K562 (cell line): Measurements from ENCODE around the gene BATF. TPM values are rescaled to one million over a fixed set of nuclear protein-coding genes. Genes with fewer than 3 reads are reported as not detected.

Source experiments
- ATAC-seq: fragments of 200-7000 bp; cut with Tn5 transposase; 3 replicates; pipeline ENCODE4 v1.9.1; 2020; ENCODE audit warnings: moderate library complexity
- BruUV-seq: library from RNA; stranded (reverse); fragments of 400-500 nt; replicated peaks from 2 replicates; lab custom pipeline; 2021; lab: Mats Ljungman, UMichigan
- CTCF ChIA-PET: fragments of 300-600 bp; formaldehyde crosslinking; extraction: SDS; loops from one replicate; lab custom pipeline; 2021; ENCODE audit warnings: low intra/inter-chr PET ratio; lab: Yijun Ruan, JAX
- POLR2A ChIA-PET: fragments of 300-600, 350-650 bp; sonication (Branson Sonifier 250); formaldehyde crosslinking; extraction: SDS; loops from one replicate; lab custom pipeline; 2021; ENCODE audit warnings: antibody characterized with exemption, inconsistent platforms; lab: Yijun Ruan, JAX
- DNase-seq, 4 experiments: peaks; one replicate each; pipeline versions ENCODE4 v3.0.0 to v3.0.0-alpha.2; 2011 to 2018; ENCODE audit warnings: low spot score in 3 of 4, mixed read lengths in 3 of 4; ENCODE audit errors: extremely low read depth in 1 of 4
- FAIRE-seq: peaks from 2 replicates; lab custom pipeline; 2011; peaks lifted over from hg19 to GRCh38; lab: Jason Lieb, UNC
- H2AFZ ChIP-seq: 2 replicates; pipeline ENCODE4 v1.6.0; 2011; ENCODE audit warnings: low read depth, low read length, control low read depth, inconsistent platforms
- H3K27ac ChIP-seq: fragments of 200-600 bp; 3 replicates; pipeline ENCODE4 v1.8.0; 2011; ENCODE audit warnings: low read depth, mild to moderate bottlenecking, control low read depth, inconsistent platforms, low read length, moderate library complexity, mixed read lengths; ENCODE audit errors: extremely low read depth
- H3K27me3 ChIP-seq, 2 experiments: fragments of 300-600 bp in 1 of 2; 2 replicates in 1 of 2; 3 replicates in 1 of 2; pipeline versions ENCODE4 v1.6.0 to v1.8.0; 2011; ENCODE audit warnings: inconsistent platforms in 2 of 2, low read length in 2 of 2, mild to moderate bottlenecking in 1 of 2, mixed read lengths in 1 of 2, moderate library complexity in 1 of 2; ENCODE audit not compliant: control insufficient read depth in 2 of 2, insufficient read depth in 2 of 2
- H3K36me3 ChIP-seq: fragments of 300-600 bp; 3 replicates; pipeline ENCODE4 v1.8.0; 2011; ENCODE audit warnings: mild to moderate bottlenecking, low read length, inconsistent platforms; ENCODE audit not compliant: control insufficient read depth, insufficient read depth
- H3K4me1 ChIP-seq, 2 experiments: fragments of 200-600 bp in 1 of 2; replicated peaks in 1 of 2; 2 replicates in 1 of 2; 3 replicates in 1 of 2; pipeline versions ENCODE4 v1.5.1 to v1.8.0; 2011; ENCODE audit warnings: inconsistent platforms in 2 of 2, low read length in 2 of 2, mild to moderate bottlenecking in 1 of 2, mixed read lengths in 1 of 2, moderate library complexity in 1 of 2; ENCODE audit not compliant: control insufficient read depth in 2 of 2, insufficient read depth in 2 of 2
- H3K4me2 ChIP-seq: 2 replicates; pipeline ENCODE4 v1.6.1; 2011; ENCODE audit warnings: low read length, control low read depth, inconsistent platforms, mixed read lengths; ENCODE audit not compliant: insufficient read depth
- H3K4me3 ChIP-seq: fragments of 200-600 bp; sonication (generic), shearing (Covaris generic); 2 replicates; pipeline ENCODE4 v1.5.1; 2016; ENCODE audit warnings: control low read depth, inconsistent platforms
- H3K79me2 ChIP-seq: fragments of 200-600 bp; 3 replicates; pipeline ENCODE4 v1.8.0; 2011; ENCODE audit warnings: low read length, inconsistent platforms; ENCODE audit not compliant: control insufficient read depth, insufficient read depth
- H3K9ac ChIP-seq, 2 experiments: 2 replicates each; pipeline versions ENCODE4 v1.6.0 to v1.6.1; 2011; ENCODE audit warnings: low read depth in 2 of 2, low read length in 2 of 2, control low read depth in 1 of 2, inconsistent platforms in 1 of 2, mild to moderate bottlenecking in 1 of 2, mixed read lengths in 1 of 2; ENCODE audit not compliant: insufficient read depth in 1 of 2
- H3K9me1 ChIP-seq: one replicate; pipeline ENCODE4 v1.6.0; 2011; ENCODE audit warnings: inconsistent platforms, mild to moderate bottlenecking, low read length, moderate library complexity; ENCODE audit not compliant: control insufficient read depth, insufficient read depth
- H3K9me3 ChIP-seq: replicated peaks from 2 replicates; pipeline ENCODE4 v1.5.1; 2011; ENCODE audit warnings: low read depth, low read length, inconsistent platforms; ENCODE audit not compliant: control insufficient read depth, insufficient read depth
- H4K20me1 ChIP-seq: replicated peaks from 2 replicates; pipeline ENCODE4 v1.6.1; 2011; ENCODE audit warnings: low read length, inconsistent platforms, mixed read lengths; ENCODE audit not compliant: control insufficient read depth, insufficient read depth
- LEF1 ChIP-seq: fragments of 450-650 bp; IDR thresholded peaks from 2 replicates; pipeline ENCODE4 v1.6.1; 2016; ENCODE audit warnings: mild to moderate bottlenecking
- NFIC ChIP-seq: fragments of 450-650 bp; IDR thresholded peaks from 2 replicates; pipeline ENCODE4 v1.6.1; 2017; ENCODE audit warnings: mild to moderate bottlenecking, inconsistent platforms
- PHF21A ChIP-seq: fragments of 450-650 bp; IDR thresholded peaks from 2 replicates; pipeline ENCODE4 v1.6.1; 2017; ENCODE audit warnings: low read depth, borderline replicate concordance
- RBM25 ChIP-seq: fragments of 200-400 bp; formaldehyde crosslinking; IDR thresholded peaks from 2 replicates; pipeline ENCODE4 v1.6.1; 2018; ENCODE audit warnings: low read length, low read depth, moderate library complexity; ENCODE audit not compliant: severe bottlenecking
- ZKSCAN8 ChIP-seq: fragments of 200-800 bp; sonication (Bioruptor generic); IDR thresholded peaks from 2 replicates; pipeline ENCODE4 v1.6.1; 2016; ENCODE audit warnings: missing genetic modification characterization, missing compliant biosample characterization
- ZNF146 ChIP-seq: IDR thresholded peaks from one replicate; pipeline ENCODE4 v1.6.1; 2018; ENCODE audit warnings: missing compliant biosample characterization; ENCODE audit not compliant: unreplicated experiment
- ZNF354B ChIP-seq: fragments of 250-450 bp; sonication (Bioruptor Pico); IDR thresholded peaks from 2 replicates; pipeline ENCODE4 v1.4.0; 2020
- ZNF507 ChIP-seq: conservative IDR thresholded peaks from 2 replicates; pipeline ENCODE4 v1.6.1; 2017; ENCODE audit warnings: missing genetic modification characterization, missing compliant biosample characterization
- WGBS: fragments of 100-300 bp; shearing (Covaris generic); methylation state at CpG from one replicate; pipeline ENCODE4 v1.1.6; 2016; ENCODE audit warnings: low coverage, mixed read lengths; ENCODE audit not compliant: insufficient coverage; ENCODE audit errors: missing lambda C conversion rate; 5-methylcytosine and 5-hydroxymethylcytosine counted together
- in situ Hi-C: fragments of 300-500 bp; cut with MboI; formaldehyde crosslinking; loops from 4 replicates; pipeline ENCODE4 v1.15.0; 2018; ENCODE audit warnings: inconsistent platforms, mixed read lengths
- intact Hi-C: fragments of 100-400 bp; cut with micrococcal nuclease; formaldehyde crosslinking; loops from 2 replicates; pipeline ENCODE4 v1.14.2; 2022
- polyA plus RNA-seq, 8 experiments: library from polyadenylated mRNA; depleted of rRNA in 4 of 8; stranded (reverse) in 5 of 8; unstranded in 3 of 8; fragments of >200 nt; fragmentation: Nextera tagmentation in 2 of 8; fragmentation: Illumina TruSeq in 1 of 8; extraction: Ambion mirVana in 2 of 8; extraction: Trizol in 1 of 8; gene quantifications; 2 replicates each; pipeline versions ENCODE4 v1.2.1 to v1.2.3, GENCODE V29; 2011 to 2014; ENCODE audit warnings: inconsistent platforms in 1 of 8, missing spikeins in 1 of 8
- total RNA-seq, 7 experiments: library from RNA; depleted of rRNA in 6 of 7; stranded (reverse); fragments of >200 nt in 6 of 7; fragmentation: Illumina TruSeq in 2 of 7; extraction: Trizol in 2 of 7; gene quantifications; 2 replicates each; pipeline versions ENCODE4 v1.2.1 to v1.2.3, GENCODE V29; 2011 to 2021; ENCODE audit warnings: low replicate concordance in 1 of 7
- TF ChIP-seq, protein P1 (sequence below): fragments of 450-650 bp; formaldehyde crosslinking; conservative IDR thresholded peaks from 2 replicates; pipeline ENCODE4 v1.4.0; 2022; ENCODE audit warnings: mild to moderate bottlenecking, missing genetic modification characterization

The BATF gene
- total and polyA plus RNA-seq, 9 of the 15 experiments (the other 6 are each of a cell fraction or from before 2014, with no cell fraction given), result 0.13 to 2.1 (median 0.55) TPM; not detected in 2

DNA sequence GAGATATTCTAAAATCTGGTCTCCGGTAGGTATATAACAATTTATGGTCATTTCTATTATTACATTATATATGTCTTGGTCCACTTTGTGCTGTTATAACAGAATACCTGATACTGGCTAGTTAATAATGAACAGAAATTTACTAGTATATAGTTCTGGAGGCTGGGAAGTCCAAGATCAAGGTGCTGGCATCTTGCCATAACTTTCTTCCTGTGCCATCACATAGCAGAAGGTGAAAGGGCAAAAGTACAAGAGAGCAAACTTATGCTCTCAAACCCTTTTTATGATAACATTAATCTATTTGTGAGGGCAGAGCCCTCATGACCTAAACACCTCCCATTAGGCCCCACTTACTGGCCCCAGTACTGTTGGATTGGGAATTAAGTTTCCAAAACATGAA, 17.9 kb upstream of the BATF start:
- H3K9me3 ChIP-seq, result no peaks in the 10 kb centered on the region
- no peak overlapping the region for H3K9ac ChIP-seq
- TF ChIP-seq NFIC (peak; percentile 52), LEF1 (no peak)
- DNase-seq (no peak), ATAC-seq (no peak), FAIRE-seq (no peak)
- no peaks in the 10 kb centered on the region for H3K9me1 ChIP-seq
- H4K20me1 ChIP-seq, result no peaks in the 10 kb centered on the region
- intact Hi-C loops, result no loop called here
- POLR2A ChIA-PET, result no interaction called here
- no peak overlapping the region for H3K4me3 ChIP-seq
- BruUV-seq, result no TSS peak
- H3K4me2 ChIP-seq, result no peak overlapping the region
- CTCF ChIA-PET, result no interaction called here
- no peaks in the 10 kb centered on the region for H3K4me1 ChIP-seq
- no peaks in the 10 kb centered on the region for H3K27me3 ChIP-seq
- H2AFZ ChIP-seq, result no peak overlapping the region
- no peaks in the 10 kb centered on the region for H3K36me3 ChIP-seq
- WGBS, result 88% methylated on average over 1 of the region's 1 CpG
- in situ Hi-C loops, result no loop called here
- no peak overlapping the region for H3K27ac ChIP-seq
- no peaks in the 10 kb centered on the region for H3K79me2 ChIP-seq

DNA sequence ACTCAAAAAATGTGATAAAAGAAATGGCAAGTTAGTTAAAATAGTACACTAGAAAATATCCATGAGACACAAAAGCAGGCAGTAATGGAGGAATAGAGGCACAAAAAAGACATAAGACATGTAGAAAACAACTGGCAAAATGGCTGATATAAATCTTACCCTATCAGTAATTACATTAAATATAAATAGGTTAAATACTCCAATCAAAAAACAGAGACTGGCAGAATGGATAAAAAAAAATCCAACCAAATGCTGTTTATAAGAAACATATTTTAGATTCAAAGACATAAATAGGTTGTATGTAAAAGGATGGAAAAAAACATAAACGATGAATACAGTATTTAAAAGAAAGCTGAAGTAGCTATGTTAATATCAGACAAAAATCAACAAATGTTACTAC, 15.3 kb upstream of the BATF start:
- DNase-seq (no peak), ATAC-seq (no peak), FAIRE-seq (no peak)
- Histone ChIP-seq H3K27me3 (no peaks in the 10 kb centered on the region), H3K4me1 (no peaks in the 10 kb centered on the region), H4K20me1 (no peaks in the 10 kb centered on the region), H3K9ac (no peak overlapping the region), H3K79me2 (no peaks in the 10 kb centered on the region), H3K36me3 (no peaks in the 10 kb centered on the region), H3K4me2 (no peak overlapping the region), H3K4me3 (no peak overlapping the region), H2AFZ (no peak overlapping the region), H3K9me1 (no peaks in the 10 kb centered on the region), H3K9me3 (no peaks in the 10 kb centered on the region), H3K27ac (no peak overlapping the region)
- 8% methylated on average over 1 of the region's 1 CpG for WGBS
- ChIA-PET CTCF (no interaction called here), POLR2A (no interaction called here)
- in situ Hi-C loops (no loop called here), intact Hi-C loops (no loop called here)
- BruUV-seq, result no TSS peak
- TF ChIP-seq ZNF507 (tag) (peak; percentile 97), ZNF146 (CRISPR knock-in tag) (no peak), ZKSCAN8 (CRISPR knock-in tag) (no peak), RBM25 (peak; percentile 27), PHF21A (no peak), ZNF354B (peak; percentile 41; the same call in 1 of the 2 replicates)
- TF ChIP-seq, protein P1, sequence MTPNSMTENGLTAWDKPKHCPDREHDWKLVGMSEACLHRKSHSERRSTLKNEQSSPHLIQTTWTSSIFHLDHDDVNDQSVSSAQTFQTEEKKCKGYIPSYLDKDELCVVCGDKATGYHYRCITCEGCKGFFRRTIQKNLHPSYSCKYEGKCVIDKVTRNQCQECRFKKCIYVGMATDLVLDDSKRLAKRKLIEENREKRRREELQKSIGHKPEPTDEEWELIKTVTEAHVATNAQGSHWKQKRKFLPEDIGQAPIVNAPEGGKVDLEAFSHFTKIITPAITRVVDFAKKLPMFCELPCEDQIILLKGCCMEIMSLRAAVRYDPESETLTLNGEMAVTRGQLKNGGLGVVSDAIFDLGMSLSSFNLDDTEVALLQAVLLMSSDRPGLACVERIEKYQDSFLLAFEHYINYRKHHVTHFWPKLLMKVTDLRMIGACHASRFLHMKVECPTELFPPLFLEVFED (CRISPR knock-in tag), result no peak
